Measurements from ENCODE around the gene RFWD3. TPM values are rescaled to one million over a fixed set of nuclear protein-coding genes. Genes with fewer than 3 reads are reported as not detected.

Gene RFWD3
- total and polyA plus RNA-seq, 2 of the 13 experiments (the other 11 are each of a cell fraction or from before 2014, with no cell fraction given) = 23.4 to 62.6 TPM

GRCh38 chr16:74666425-74667254 lies at the start of gene RFWD3 (continued):
- peak; percentile 88 for TF ChIP-seq ZNF687 (CRISPR knock-in tag; IDR thresholded peaks at IDR 0.05)
- 0 out of 2 replicates have a peak, but pooled peaks have one; percentile 13 for TF ChIP-seq ZNF589 (CRISPR knock-in tag; conservative IDR thresholded peaks at IDR 0.05)
- TF ChIP-seq CBX5 (CRISPR knock-in tag; IDR thresholded peaks at IDR 0.05; ENCODE audit: borderline replicate concordance) = 0 out of 2 replicates have a peak, but pooled peaks have one; percentile 74
- TF ChIP-seq ZFYVE20 (CRISPR knock-in tag; IDR thresholded peaks at IDR 0.05; ENCODE audit: borderline replicate concordance, low read depth) = 0 out of 2 replicates have a peak, but pooled peaks have one; percentile 62
- TF ChIP-seq AHDC1 (CRISPR knock-in tag; IDR thresholded peaks at IDR 0.05; ENCODE audit: borderline replicate concordance) = 0 out of 2 replicates have a peak, but pooled peaks have one; percentile 18
- TF ChIP-seq ZNF572 (CRISPR knock-in tag; IDR thresholded peaks at IDR 0.05) = no peak
- no peak for TF ChIP-seq ARID3A (IDR thresholded peaks at IDR 0.05; ENCODE audit: low read depth, low read length)
- TF ChIP-seq ZBTB38 (CRISPR knock-in tag; IDR thresholded peaks at IDR 0.05) = no peak
- peak; percentile 33; the same call in 1 of the 2 replicates for TF ChIP-seq MED1 (CRISPR knock-in tag; IDR thresholded peaks at IDR 0.05)
- no peak for TF ChIP-seq NCOA1 (CRISPR knock-in tag; IDR thresholded peaks at IDR 0.05)
- TF ChIP-seq ZNF333 (CRISPR knock-in tag; IDR thresholded peaks at IDR 0.05; ENCODE audit: borderline replicate concordance) = peak; percentile 91; the same call in 1 of the 2 replicates
- TF ChIP-seq ZNF781 (CRISPR knock-in tag; IDR thresholded peaks at IDR 0.05; ENCODE audit: borderline replicate concordance, not compliant biosample characterization) = peak; percentile 87
- peak; percentile 74; the same call in 1 of the 2 replicates for TF ChIP-seq ZBTB8A (CRISPR knock-in tag; IDR thresholded peaks at IDR 0.05; ENCODE audit: borderline replicate concordance, low read depth)
- TF ChIP-seq SOX6 (IDR thresholded peaks at IDR 0.05) = no peak
- peak; percentile 67 for TF ChIP-seq SOX6 (CRISPR knock-in tag; IDR thresholded peaks at IDR 0.05)
- TF ChIP-seq ZBTB7A (CRISPR knock-in tag; IDR thresholded peaks at IDR 0.05) = no peak

Data from HepG2 (cell line).